GM21447 (cell line): ENCODE measurements around the gene ATRNL1.
"Not testable (repeated sequence)": the region's sequence is repeated elsewhere in the genome, so short reads cannot be mapped to it uniquely, and the experiment has no call there.

Source experiments
- ATAC-seq: cut with Tn5 transposase; IDR thresholded peaks from one replicate; pipeline ENCODE4 v1.9.1; 2021; ENCODE audit not compliant: unreplicated experiment

The ATRNL1 gene

GRCh38 chr10:115214829-115215228 is 121.7 kb downstream of the ATRNL1 start:
- ATAC-seq: no peak

GRCh38 chr10:115219203-115219602 is 126.0 kb downstream of the ATRNL1 start:
- no peak for ATAC-seq

GRCh38 chr10:115222039-115222438 is 128.9 kb downstream of the ATRNL1 start:
- no peak for ATAC-seq

- ATAC-seq: no peak
Observed at GRCh38 chr10:115239761-115240160, 146.6 kb downstream of the ATRNL1 start.

GRCh38 chr10:115250784-115251183 is 157.6 kb downstream of the ATRNL1 start:
- no peak for ATAC-seq

- ATAC-seq: not testable (repeated sequence)
Observed at GRCh38 chr10:115253765-115254164, 160.6 kb downstream of the ATRNL1 start.

GRCh38 chr10:115272482-115272881 is 179.3 kb downstream of the ATRNL1 start:
- no peak for ATAC-seq

GRCh38 chr10:115278294-115278693 is 185.1 kb downstream of the ATRNL1 start:
- no peak for ATAC-seq

- no peak for ATAC-seq
Observed at GRCh38 chr10:115295213-115295805, 202.1 kb downstream of the ATRNL1 start.

GRCh38 chr10:115300080-115300479 is 206.9 kb downstream of the ATRNL1 start:
- no peak for ATAC-seq

GRCh38 chr10:115319669-115320068 is 226.5 kb downstream of the ATRNL1 start:
- ATAC-seq: not testable (repeated sequence)

- ATAC-seq: no peak
Observed at GRCh38 chr10:115321360-115321759, 228.2 kb downstream of the ATRNL1 start.

- no peak for ATAC-seq
Observed at GRCh38 chr10:115328331-115328730, 235.2 kb downstream of the ATRNL1 start.

- no peak for ATAC-seq
Observed at GRCh38 chr10:115335366-115335765, 242.2 kb downstream of the ATRNL1 start.

GRCh38 chr10:115355162-115355760 is 262.1 kb downstream of the ATRNL1 start:
- ATAC-seq: peak; percentile 81

- not testable (repeated sequence) for ATAC-seq
Observed at GRCh38 chr10:115367920-115368319, 274.8 kb downstream of the ATRNL1 start.

GRCh38 chr10:115379064-115379463 is 285.9 kb downstream of the ATRNL1 start:
- no peak for ATAC-seq

- ATAC-seq: no peak
Observed at GRCh38 chr10:115384665-115385064, 291.5 kb downstream of the ATRNL1 start.

- no peak for ATAC-seq
Observed at GRCh38 chr10:115390607-115391006, 297.4 kb downstream of the ATRNL1 start.

- no peak for ATAC-seq
Observed at GRCh38 chr10:115398026-115398425, 304.9 kb downstream of the ATRNL1 start.

GRCh38 chr10:115402699-115403098 is 309.5 kb downstream of the ATRNL1 start:
- ATAC-seq: no peak

GRCh38 chr10:115405838-115406237 is 312.7 kb downstream of the ATRNL1 start:
- not testable (repeated sequence) for ATAC-seq

- ATAC-seq: no peak
Observed at GRCh38 chr10:115409347-115409746, 316.2 kb downstream of the ATRNL1 start.
